Measurements from ENCODE around the gene SDHAF3.

DNA sequence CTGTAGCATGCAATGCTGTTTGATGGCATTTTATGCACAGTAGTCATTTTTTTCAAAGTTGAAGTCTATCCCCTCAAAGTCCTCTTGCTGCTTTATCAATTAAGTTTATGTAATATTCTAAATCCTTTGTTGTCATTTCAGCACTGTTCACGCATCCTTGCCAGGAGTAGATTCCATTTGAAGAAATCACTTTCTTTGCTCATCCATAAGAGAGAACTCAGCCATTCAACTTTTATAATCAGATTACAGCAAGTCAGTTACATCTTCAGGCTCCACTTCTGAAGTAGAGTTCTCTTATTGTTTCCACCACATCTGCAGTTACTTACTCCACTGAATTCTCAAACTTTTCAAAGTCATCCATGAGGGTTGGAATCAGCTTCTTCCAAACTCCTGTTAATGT is 32.3 kb downstream of the SDHAF3 start:
- TF ChIP-seq, protein P1, sequence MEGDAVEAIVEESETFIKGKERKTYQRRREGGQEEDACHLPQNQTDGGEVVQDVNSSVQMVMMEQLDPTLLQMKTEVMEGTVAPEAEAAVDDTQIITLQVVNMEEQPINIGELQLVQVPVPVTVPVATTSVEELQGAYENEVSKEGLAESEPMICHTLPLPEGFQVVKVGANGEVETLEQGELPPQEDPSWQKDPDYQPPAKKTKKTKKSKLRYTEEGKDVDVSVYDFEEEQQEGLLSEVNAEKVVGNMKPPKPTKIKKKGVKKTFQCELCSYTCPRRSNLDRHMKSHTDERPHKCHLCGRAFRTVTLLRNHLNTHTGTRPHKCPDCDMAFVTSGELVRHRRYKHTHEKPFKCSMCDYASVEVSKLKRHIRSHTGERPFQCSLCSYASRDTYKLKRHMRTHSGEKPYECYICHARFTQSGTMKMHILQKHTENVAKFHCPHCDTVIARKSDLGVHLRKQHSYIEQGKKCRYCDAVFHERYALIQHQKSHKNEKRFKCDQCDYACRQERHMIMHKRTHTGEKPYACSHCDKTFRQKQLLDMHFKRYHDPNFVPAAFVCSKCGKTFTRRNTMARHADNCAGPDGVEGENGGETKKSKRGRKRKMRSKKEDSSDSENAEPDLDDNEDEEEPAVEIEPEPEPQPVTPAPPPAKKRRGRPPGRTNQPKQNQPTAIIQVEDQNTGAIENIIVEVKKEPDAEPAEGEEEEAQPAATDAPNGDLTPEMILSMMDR (IDR thresholded peaks at IDR 0.05): no peak
- no peak for TF ChIP-seq POLR2A (IDR thresholded peaks at IDR 0.05)
- TF ChIP-seq EP300 (IDR thresholded peaks at IDR 0.05): no peak

All from ovary (tissue), 3 donors.